Thyroid gland (tissue), 4 donors: ENCODE results near the gene RAB36.

ENCODE experiments used
- CTCF ChIP-seq, 6 experiments: fragments of 200-600 bp in 3 of 6; fragments of 450-650 bp in 3 of 6; sonication (generic) in 3 of 6; IDR thresholded peaks; one replicate each; pipeline ENCODE4 v1.5.1; 2016 to 2019; ENCODE audit warnings: antibody characterized with exemption in 6 of 6, mild to moderate bottlenecking in 2 of 6, inconsistent platforms in 1 of 6, moderate library complexity in 1 of 6
- POLR2A ChIP-seq, 2 donors: fragments of 450-650 bp; IDR thresholded peaks; one replicate each; pipeline ENCODE4 v1.6.1; 2017; ENCODE audit warnings: antibody characterized with exemption in 2 of 2, mild to moderate bottlenecking in 2 of 2, moderate library complexity in 1 of 2

- TF ChIP-seq POLR2A (IDR thresholded peaks at IDR 0.05) (no peak), CTCF (IDR thresholded peaks at IDR 0.05) (no peak)
These were observed 10.6 kb downstream of the RAB36 start for GRCh38 chr22:23155831-23156230.
